Measurements from ENCODE around the gene NLK. TPM values are rescaled to one million over a fixed set of nuclear protein-coding genes. Genes with fewer than 3 reads are reported as not detected.
"Not testable (repeated sequence)": the region's sequence is repeated elsewhere in the genome, so short reads cannot be mapped to it uniquely, and the experiment has no call there.

The NLK gene
- total and polyA plus RNA-seq, 2 of the 13 experiments (the other 11 are each of a cell fraction or from before 2014, with no cell fraction given), result 13.4 to 14.6 TPM

- TF ChIP-seq ZNF775 (CRISPR knock-in tag; IDR thresholded peaks at IDR 0.05; ENCODE audit: borderline replicate concordance), result no peak
Observed at GRCh38 chr17:28097901-28098300, 55.4 kb downstream of the NLK start (continued).

- DNase-seq (ENCODE audit: low spot score); BruUV-seq (replicated peaks); ATAC-seq; POLR2A ChIA-PET; FAIRE-seq; H3K4me3 ChIP-seq (replicated peaks in 1 of 3; ENCODE audit: insufficient read depth in 1 of 3, low read depth in 2 of 3, low read length in 3 of 3); H3K9ac ChIP-seq (ENCODE audit: insufficient read depth, low read depth, low read length); intact Hi-C loops (cut with micrococcal nuclease; ENCODE audit: unreplicated experiment); in situ Hi-C loops (cut with HindIII; ENCODE audit: extremely low pct_ligation_motif_present, low pct_unique_long_range_greater_than_20kb); CTCF ChIA-PET (ENCODE audit: low intra/inter-chr PET ratio, low total read pairs); H3K79me2 ChIP-seq (ENCODE audit: insufficient read depth, low read length); H3K36me3 ChIP-seq (replicated peaks in 1 of 2; ENCODE audit: control insufficient read depth in 1 of 2, insufficient read depth in 2 of 2, low read length in 2 of 2); H3K9me3 ChIP-seq (ENCODE audit: low read length); H3K4me2 ChIP-seq (ENCODE audit: low read depth, low read length); H2AFZ ChIP-seq (ENCODE audit: low read length); H4K20me1 ChIP-seq (ENCODE audit: insufficient read depth, low read length); H3K27ac ChIP-seq (ENCODE audit: extremely low read length, insufficient read depth, low read length); H3K27me3 ChIP-seq (ENCODE audit: control insufficient read depth in 1 of 2, insufficient read depth in 2 of 2, low read length in 2 of 2): not testable (repeated sequence)
- 98% methylated on average over 12 of the region's 12 CpGs for WGBS (ENCODE audit: low lambda C conversion rate)
- peaks cover 17% of the 10 kb centered on the region for H3K4me1 ChIP-seq (ENCODE audit: insufficient read depth, low read length)
Observed at GRCh38 chr17:28098591-28098990, 56.1 kb downstream of the NLK start.

DNA sequence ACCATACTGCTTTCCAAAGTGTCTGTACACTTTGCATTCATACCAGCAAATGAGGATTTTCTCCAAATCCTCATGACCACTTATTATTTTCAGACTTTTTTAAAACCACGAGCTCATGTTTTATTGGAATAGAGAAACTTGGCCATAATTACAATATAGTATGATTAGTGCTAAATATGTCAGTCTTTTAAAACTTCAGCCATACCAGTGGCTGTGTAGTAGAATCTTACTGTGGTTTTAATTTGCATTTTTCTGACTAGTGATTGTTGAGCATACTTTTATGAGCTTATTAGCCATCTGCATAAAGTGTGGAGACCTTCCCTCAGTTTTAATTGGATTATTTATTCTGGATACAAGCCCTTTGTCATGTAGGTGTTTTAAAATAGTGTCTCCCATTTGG, 57.8 kb downstream of the NLK start:
- no peaks in the 10 kb centered on the region for H3K36me3 ChIP-seq (replicated peaks in 1 of 2; ENCODE audit: control insufficient read depth in 1 of 2, insufficient read depth in 2 of 2, low read length in 2 of 2)
- no peaks in the 10 kb centered on the region for H3K9me3 ChIP-seq (ENCODE audit: low read length)
- intact Hi-C loops (cut with micrococcal nuclease; ENCODE audit: unreplicated experiment) (loop anchor here (10.0 kb wide), 1 partner anchor 45 kb away; no protein-coding TSS in a partner anchor), in situ Hi-C loops (cut with HindIII; ENCODE audit: extremely low pct_ligation_motif_present, low pct_unique_long_range_greater_than_20kb) (no loop called here)
- DNase-seq (ENCODE audit: low spot score), result no peak
- WGBS (ENCODE audit: low lambda C conversion rate), result 95% methylated on average over 1 of the region's 1 CpG
- no peaks in the 10 kb centered on the region for H3K27me3 ChIP-seq (ENCODE audit: control insufficient read depth in 1 of 2, insufficient read depth in 2 of 2, low read length in 2 of 2)
- ChIA-PET CTCF (ENCODE audit: low intra/inter-chr PET ratio, low total read pairs) (no interaction called here), POLR2A (no interaction called here)
- no peaks in the 10 kb centered on the region for H4K20me1 ChIP-seq (ENCODE audit: insufficient read depth, low read length)
- no peak overlapping the region for H3K27ac ChIP-seq (ENCODE audit: extremely low read length, insufficient read depth, low read length)
- H3K9ac ChIP-seq (ENCODE audit: insufficient read depth, low read depth, low read length), result no peak overlapping the region
- H3K79me2 ChIP-seq (ENCODE audit: insufficient read depth, low read length), result no peaks in the 10 kb centered on the region
- H3K4me2 ChIP-seq (ENCODE audit: low read depth, low read length), result no peak overlapping the region
- H3K4me3 ChIP-seq (replicated peaks in 1 of 3; ENCODE audit: insufficient read depth in 1 of 3, low read depth in 2 of 3, low read length in 3 of 3), result no peak overlapping the region
- FAIRE-seq, result no peak
- ATAC-seq, result no peak
- H3K4me1 ChIP-seq (ENCODE audit: insufficient read depth, low read length), result peaks cover 6% of the 10 kb centered on the region; the same call in 1 of the 2 replicates
- no peak overlapping the region for H2AFZ ChIP-seq (ENCODE audit: low read length)
- no TSS peak for BruUV-seq (replicated peaks)
- TF ChIP-seq GATAD2A (CRISPR knock-in tag; IDR thresholded peaks at IDR 0.05) (no peak), BHLHE40 (IDR thresholded peaks at IDR 0.05; ENCODE audit: low read length) (no peak), ZNF138 (CRISPR knock-in tag; IDR thresholded peaks at IDR 0.05; ENCODE audit: low read depth) (no peak), MAF1 (CRISPR knock-in tag; IDR thresholded peaks at IDR 0.05; ENCODE audit: borderline replicate concordance) (no peak), GRHL1 (CRISPR knock-in tag; conservative IDR thresholded peaks at IDR 0.05) (no peak), BRD4 (CRISPR knock-in tag; IDR thresholded peaks at IDR 0.05) (no peak), BORCS8-MEF2B (CRISPR knock-in tag; IDR thresholded peaks at IDR 0.05) (no peak), AHR (CRISPR knock-in tag; IDR thresholded peaks at IDR 0.05) (no peak), ZNF776 (CRISPR knock-in tag; IDR thresholded peaks at IDR 0.05) (no peak), ZNF639 (CRISPR knock-in tag; conservative IDR thresholded peaks at IDR 0.05) (no peak), ZNF749 (CRISPR knock-in tag; IDR thresholded peaks at IDR 0.05; ENCODE audit: borderline replicate concordance) (no peak), ZNF333 (CRISPR knock-in tag; IDR thresholded peaks at IDR 0.05; ENCODE audit: borderline replicate concordance) (no peak), KLF13 (CRISPR knock-in tag; IDR thresholded peaks at IDR 0.05) (no peak)
